Gastroesophageal sphincter (tissue), 3 donors: ENCODE data around the gene NBAS.

Source experiments
- CTCF ChIP-seq, 4 experiments: fragments of 200-600 bp in 2 of 4; fragments of 450-650 bp in 2 of 4; sonication (generic) in 1 of 4; IDR thresholded peaks; one replicate each; pipeline ENCODE4 v1.5.1; 2017 to 2019; ENCODE audit warnings: antibody characterized with exemption in 4 of 4, mild to moderate bottlenecking in 2 of 4, moderate library complexity in 2 of 4
- EP300 ChIP-seq: sonication (generic); formaldehyde crosslinking; IDR thresholded peaks from one replicate; pipeline ENCODE4 v1.6.1; 2017; ENCODE audit warnings: antibody characterized with exemption, mild to moderate bottlenecking
- POLR2A ChIP-seq, 2 donors: fragments of 450-650 bp; IDR thresholded peaks; one replicate each; pipeline ENCODE4 v1.6.1; 2017; ENCODE audit warnings: antibody characterized with exemption in 2 of 2, mild to moderate bottlenecking in 2 of 2, moderate library complexity in 1 of 2
- POLR2AphosphoS5 ChIP-seq: sonication (generic); formaldehyde crosslinking; IDR thresholded peaks from one replicate; pipeline ENCODE4 v1.6.1; 2017; ENCODE audit warnings: antibody characterized with exemption

- TF ChIP-seq POLR2A (IDR thresholded peaks at IDR 0.05) (no peak), CTCF (IDR thresholded peaks at IDR 0.05) (no peak), POLR2AphosphoS5 (no peak), EP300 (no peak)
These were observed 3.2 kb downstream of the NBAS start for GRCh38 chr2:15557887-15558311.
